Measurements from ENCODE around the gene SLC33A1. TPM values are rescaled to one million over a fixed set of nuclear protein-coding genes. Genes with fewer than 3 reads are reported as not detected.

Gene SLC33A1
- total and polyA plus RNA-seq, 2 donors from 2014 or later, result 16.1 to 36.8 TPM

GRCh38 chr3:155790272-155790925, 63.8 kb downstream of the SLC33A1 start:
- Histone ChIP-seq H3K36me3 (ENCODE audit: control insufficient read depth in 2 of 3, insufficient read depth in 3 of 3, low read length in 3 of 3) (peaks cover 0 to 6% (median 0%) of the 10 kb centered on the region in 3 donors), H3K4me1 (ENCODE audit: control insufficient read depth in 2 of 3, insufficient read depth in 2 of 3, low read depth in 1 of 3, low read length in 3 of 3) (no peaks in the 10 kb centered on the region), H3K27ac (ENCODE audit: low read depth in 2 of 2, low read length in 2 of 2) (no peak overlapping the region), H3K4me3 (ENCODE audit: low read length in 3 of 3) (no peak overlapping the region), H3K9ac (ENCODE audit: low read length in 3 of 3) (no peak overlapping the region), H3K27me3 (ENCODE audit: control insufficient read depth, insufficient read depth, low read length) (no peaks in the 10 kb centered on the region), H3K9me3 (ENCODE audit: control insufficient read depth in 2 of 3, insufficient read depth in 1 of 3, low read length in 3 of 3) (no peaks in the 10 kb centered on the region)
- peak in 1 of 5 donors; percentile 21 for DNase-seq
- no peak for TF ChIP-seq CTCF (IDR thresholded peaks at IDR 0.05; ENCODE audit: borderline replicate concordance, extremely low read depth, insufficient read depth)
- intact Hi-C loops (cut with DNase I), result no loop called here
- FAIRE-seq, result no peak

- no peak for TF ChIP-seq CTCF (IDR thresholded peaks at IDR 0.05; ENCODE audit: borderline replicate concordance, extremely low read depth, insufficient read depth)
- Histone ChIP-seq H3K9ac (ENCODE audit: low read length in 3 of 3) (no peak overlapping the region), H3K27me3 (ENCODE audit: control insufficient read depth, insufficient read depth, low read length) (no peaks in the 10 kb centered on the region), H3K9me3 (ENCODE audit: control insufficient read depth in 2 of 3, insufficient read depth in 1 of 3, low read length in 3 of 3) (peaks cover 0 to 5% (median 3%) of the 10 kb centered on the region in 3 donors), H3K4me3 (ENCODE audit: low read length in 3 of 3) (no peak overlapping the region), H3K27ac (ENCODE audit: low read depth in 2 of 2, low read length in 2 of 2) (no peak overlapping the region), H3K36me3 (ENCODE audit: control insufficient read depth in 2 of 3, insufficient read depth in 3 of 3, low read length in 3 of 3) (no peaks in the 10 kb centered on the region), H3K4me1 (ENCODE audit: control insufficient read depth in 2 of 3, insufficient read depth in 2 of 3, low read depth in 1 of 3, low read length in 3 of 3) (no peaks in the 10 kb centered on the region)
- intact Hi-C loops (cut with DNase I), result no loop called here
- DNase-seq (peak in 1 of 5 donors; percentile 7), FAIRE-seq (no peak)
These were observed 68.4 kb downstream of the SLC33A1 start for GRCh38 chr3:155785662-155786295.

GRCh38 chr3:155782390-155782953, 71.8 kb downstream of the SLC33A1 start:
- FAIRE-seq, result no peak
- Histone ChIP-seq H3K27me3 (ENCODE audit: control insufficient read depth, insufficient read depth, low read length) (no peaks in the 10 kb centered on the region), H3K4me3 (ENCODE audit: low read length in 3 of 3) (no peak overlapping the region), H3K9ac (ENCODE audit: low read length in 3 of 3) (no peak overlapping the region), H3K36me3 (ENCODE audit: control insufficient read depth in 2 of 3, insufficient read depth in 3 of 3, low read length in 3 of 3) (peaks cover 0 to 2% (median 2%) of the 10 kb centered on the region in 3 donors), H3K27ac (ENCODE audit: low read depth in 2 of 2, low read length in 2 of 2) (no peak overlapping the region), H3K9me3 (ENCODE audit: control insufficient read depth in 2 of 3, insufficient read depth in 1 of 3, low read length in 3 of 3) (peaks cover 1 to 5% (median 3%) of the 10 kb centered on the region in 3 donors), H3K4me1 (ENCODE audit: control insufficient read depth in 2 of 3, insufficient read depth in 2 of 3, low read depth in 1 of 3, low read length in 3 of 3) (no peaks in the 10 kb centered on the region)
- intact Hi-C loops (cut with DNase I), result no loop called here
- no peak for DNase-seq
- no peak for TF ChIP-seq CTCF (IDR thresholded peaks at IDR 0.05; ENCODE audit: borderline replicate concordance, extremely low read depth, insufficient read depth)
